Liver (tissue), 3 donors: Measurements from ENCODE around the gene GDI1.

Experiments
- FOXA1 ChIP-seq: IDR thresholded peaks from 2 replicates; pipeline ENCODE4 v1.6.1; 2016; ENCODE audit warnings: antibody characterized with exemption
- FOXA2 ChIP-seq: IDR thresholded peaks from 2 replicates; pipeline ENCODE4 v1.6.1; 2016; ENCODE audit warnings: antibody characterized with exemption
- HNF4G ChIP-seq: IDR thresholded peaks from 2 replicates; pipeline ENCODE4 v1.6.1; 2016; ENCODE audit warnings: antibody characterized with exemption
- JUND ChIP-seq, 2 donors: IDR thresholded peaks; 2 replicates each; pipeline ENCODE4 v1.6.1; 2016; ENCODE audit warnings: antibody characterized with exemption in 2 of 2
- NR2F2 ChIP-seq: IDR thresholded peaks from 2 replicates; pipeline ENCODE4 v1.6.1; 2016; ENCODE audit warnings: antibody characterized with exemption
- RAD21 ChIP-seq, 2 donors: IDR thresholded peaks; 2 replicates each; pipeline ENCODE4 v1.6.1; 2016; ENCODE audit warnings: antibody characterized with exemption in 2 of 2, mild to moderate bottlenecking in 2 of 2
- SP1 ChIP-seq: IDR thresholded peaks from 2 replicates; pipeline ENCODE4 v1.6.1; 2018; ENCODE audit warnings: antibody characterized with exemption, mild to moderate bottlenecking
- TAF1 ChIP-seq: conservative IDR thresholded peaks from 2 replicates; pipeline ENCODE4 v1.6.1; 2016; ENCODE audit warnings: antibody characterized with exemption, mild to moderate bottlenecking
- TF ChIP-seq, protein P1 (sequence below): fragments of 150-350 bp; IDR thresholded peaks from 2 replicates; pipeline ENCODE4 v1.5.1; 2017; ENCODE audit warnings: improper control_type of control experiment, low read depth, low read length; ENCODE audit not compliant: missing input control
- TF ChIP-seq, protein P2 (sequence below): IDR thresholded peaks from 2 replicates; pipeline ENCODE4 v1.6.1; 2016; ENCODE audit warnings: antibody characterized with exemption, mild to moderate bottlenecking
- TF ChIP-seq, protein P3 (sequence below): IDR thresholded peaks from 2 replicates; pipeline ENCODE4 v1.6.1; 2016; ENCODE audit warnings: antibody characterized with exemption
- donor health status: healthy.
- donor health status: healthy.

DNA sequence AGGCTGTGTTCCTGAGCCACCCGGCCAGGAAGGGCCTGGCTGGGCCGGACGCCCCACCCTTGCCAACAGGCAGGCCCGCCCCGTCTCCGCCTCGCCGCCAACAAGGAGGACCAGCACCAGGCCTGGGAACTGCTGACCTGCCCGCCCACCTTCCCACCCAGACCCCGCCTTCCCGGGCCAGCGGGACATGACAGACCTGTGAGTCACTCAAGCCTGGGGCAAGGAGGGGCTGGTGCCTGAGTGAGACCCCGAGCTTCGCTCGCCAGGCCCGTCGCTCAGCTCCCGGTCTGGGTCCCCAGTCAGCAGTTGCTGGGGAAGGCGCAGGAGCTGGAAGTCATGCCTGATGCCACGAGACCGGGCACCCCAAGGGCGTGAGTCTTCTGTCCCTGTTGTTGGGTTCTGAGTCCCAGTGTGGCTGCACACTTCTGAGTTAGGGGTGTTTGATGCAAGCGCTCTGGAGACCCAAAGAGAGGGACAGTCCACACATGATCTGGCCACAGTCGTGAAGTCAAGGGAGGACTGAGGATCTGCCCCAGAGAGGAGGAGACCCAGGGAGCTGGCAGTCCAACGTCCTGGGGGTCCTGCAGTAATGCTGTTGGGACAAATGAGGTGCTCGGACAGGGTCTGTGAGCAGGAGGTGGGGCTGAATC is 27.6 kb upstream of the GDI1 start, which contains the start of gene DNASE1L1:
- TF ChIP-seq, protein P1, sequence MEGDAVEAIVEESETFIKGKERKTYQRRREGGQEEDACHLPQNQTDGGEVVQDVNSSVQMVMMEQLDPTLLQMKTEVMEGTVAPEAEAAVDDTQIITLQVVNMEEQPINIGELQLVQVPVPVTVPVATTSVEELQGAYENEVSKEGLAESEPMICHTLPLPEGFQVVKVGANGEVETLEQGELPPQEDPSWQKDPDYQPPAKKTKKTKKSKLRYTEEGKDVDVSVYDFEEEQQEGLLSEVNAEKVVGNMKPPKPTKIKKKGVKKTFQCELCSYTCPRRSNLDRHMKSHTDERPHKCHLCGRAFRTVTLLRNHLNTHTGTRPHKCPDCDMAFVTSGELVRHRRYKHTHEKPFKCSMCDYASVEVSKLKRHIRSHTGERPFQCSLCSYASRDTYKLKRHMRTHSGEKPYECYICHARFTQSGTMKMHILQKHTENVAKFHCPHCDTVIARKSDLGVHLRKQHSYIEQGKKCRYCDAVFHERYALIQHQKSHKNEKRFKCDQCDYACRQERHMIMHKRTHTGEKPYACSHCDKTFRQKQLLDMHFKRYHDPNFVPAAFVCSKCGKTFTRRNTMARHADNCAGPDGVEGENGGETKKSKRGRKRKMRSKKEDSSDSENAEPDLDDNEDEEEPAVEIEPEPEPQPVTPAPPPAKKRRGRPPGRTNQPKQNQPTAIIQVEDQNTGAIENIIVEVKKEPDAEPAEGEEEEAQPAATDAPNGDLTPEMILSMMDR, result no peak
- TF ChIP-seq, protein P2, sequence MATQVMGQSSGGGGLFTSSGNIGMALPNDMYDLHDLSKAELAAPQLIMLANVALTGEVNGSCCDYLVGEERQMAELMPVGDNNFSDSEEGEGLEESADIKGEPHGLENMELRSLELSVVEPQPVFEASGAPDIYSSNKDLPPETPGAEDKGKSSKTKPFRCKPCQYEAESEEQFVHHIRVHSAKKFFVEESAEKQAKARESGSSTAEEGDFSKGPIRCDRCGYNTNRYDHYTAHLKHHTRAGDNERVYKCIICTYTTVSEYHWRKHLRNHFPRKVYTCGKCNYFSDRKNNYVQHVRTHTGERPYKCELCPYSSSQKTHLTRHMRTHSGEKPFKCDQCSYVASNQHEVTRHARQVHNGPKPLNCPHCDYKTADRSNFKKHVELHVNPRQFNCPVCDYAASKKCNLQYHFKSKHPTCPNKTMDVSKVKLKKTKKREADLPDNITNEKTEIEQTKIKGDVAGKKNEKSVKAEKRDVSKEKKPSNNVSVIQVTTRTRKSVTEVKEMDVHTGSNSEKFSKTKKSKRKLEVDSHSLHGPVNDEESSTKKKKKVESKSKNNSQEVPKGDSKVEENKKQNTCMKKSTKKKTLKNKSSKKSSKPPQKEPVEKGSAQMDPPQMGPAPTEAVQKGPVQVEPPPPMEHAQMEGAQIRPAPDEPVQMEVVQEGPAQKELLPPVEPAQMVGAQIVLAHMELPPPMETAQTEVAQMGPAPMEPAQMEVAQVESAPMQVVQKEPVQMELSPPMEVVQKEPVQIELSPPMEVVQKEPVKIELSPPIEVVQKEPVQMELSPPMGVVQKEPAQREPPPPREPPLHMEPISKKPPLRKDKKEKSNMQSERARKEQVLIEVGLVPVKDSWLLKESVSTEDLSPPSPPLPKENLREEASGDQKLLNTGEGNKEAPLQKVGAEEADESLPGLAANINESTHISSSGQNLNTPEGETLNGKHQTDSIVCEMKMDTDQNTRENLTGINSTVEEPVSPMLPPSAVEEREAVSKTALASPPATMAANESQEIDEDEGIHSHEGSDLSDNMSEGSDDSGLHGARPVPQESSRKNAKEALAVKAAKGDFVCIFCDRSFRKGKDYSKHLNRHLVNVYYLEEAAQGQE, result no peak
- TF ChIP-seq FOXA2 (no peak), SP1 (no peak), RAD21 (IDR thresholded peaks at IDR 0.05) (no peak), TAF1 (no peak), JUND (IDR thresholded peaks at IDR 0.05) (no peak), FOXA1 (no peak), HNF4G (no peak), NR2F2 (no peak)
- TF ChIP-seq, protein P3, sequence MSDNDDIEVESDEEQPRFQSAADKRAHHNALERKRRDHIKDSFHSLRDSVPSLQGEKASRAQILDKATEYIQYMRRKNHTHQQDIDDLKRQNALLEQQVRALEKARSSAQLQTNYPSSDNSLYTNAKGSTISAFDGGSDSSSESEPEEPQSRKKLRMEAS, result no peak
